DOHH2 (cell line): ENCODE measurements around the gene USE1.

Source experiments
- H3F3A ChIP-seq: fragments of 200-600 bp; sonication (generic), shearing (Covaris generic); 2 replicates; pipeline ENCODE4 v1.6.0; 2016; ENCODE audit warnings: antibody characterized with exemption, mild to moderate bottlenecking; ENCODE audit not compliant: control insufficient read depth, insufficient read depth
- H3K27ac ChIP-seq: fragments of 200-600 bp; sonication (generic); 2 replicates; pipeline ENCODE4 v1.5.1; 2014; ENCODE audit warnings: low read depth, mild to moderate bottlenecking, low read length, moderate library complexity
- H3K27me3 ChIP-seq: fragments of 200-600 bp; sonication (generic); 2 replicates; pipeline ENCODE4 v1.6.1; 2014; ENCODE audit warnings: mild to moderate bottlenecking, low read length, mixed read lengths; ENCODE audit not compliant: control insufficient read depth
- H3K36me3 ChIP-seq: fragments of 200-600 bp; sonication (generic); 2 replicates; pipeline ENCODE4 v1.6.1; 2014; ENCODE audit warnings: mild to moderate bottlenecking, low read length, moderate library complexity, mixed read lengths; ENCODE audit not compliant: control insufficient read depth
- H3K4me1 ChIP-seq: fragments of 200-600 bp; sonication (generic); 2 replicates; pipeline ENCODE4 v1.6.1; 2014; ENCODE audit warnings: mild to moderate bottlenecking, low read length, mixed read lengths; ENCODE audit not compliant: control insufficient read depth
- H3K4me2 ChIP-seq: fragments of 200-600 bp; sonication (generic); 2 replicates; pipeline ENCODE4 v1.6.0; 2014; ENCODE audit warnings: mild to moderate bottlenecking, low read length, moderate library complexity
- H3K4me3 ChIP-seq: fragments of 200-600 bp; sonication (generic); 2 replicates; pipeline ENCODE4 v1.5.1; 2014; ENCODE audit warnings: mild to moderate bottlenecking, low read length, mixed read lengths
- H3K79me2 ChIP-seq: fragments of 200-600 bp; sonication (generic); 2 replicates; pipeline ENCODE4 v1.6.1; 2014; ENCODE audit warnings: mild to moderate bottlenecking, low read length, mixed read lengths; ENCODE audit not compliant: control insufficient read depth
- H3K9me2 ChIP-seq: fragments of 200-600 bp; sonication (generic); replicated peaks from 2 replicates; pipeline ENCODE4 v1.6.1; 2014; ENCODE audit warnings: mild to moderate bottlenecking, low read length, mixed read lengths; ENCODE audit not compliant: control insufficient read depth
- H3K9me3 ChIP-seq: fragments of 200-600 bp; sonication (generic); 2 replicates; pipeline ENCODE4 v1.6.1; 2014; ENCODE audit warnings: antibody characterized with exemption, low read length, mixed read lengths; ENCODE audit not compliant: control insufficient read depth, insufficient read depth
- H4K20me1 ChIP-seq: fragments of 200-600 bp; sonication (generic); 2 replicates; pipeline ENCODE4 v1.6.0; 2014; ENCODE audit warnings: low read depth, mild to moderate bottlenecking, antibody characterized with exemption, low read length, moderate library complexity; ENCODE audit not compliant: control insufficient read depth, insufficient read depth
- CTCF ChIP-seq: fragments of 200-600 bp; sonication (generic); IDR thresholded peaks from one replicate; pipeline ENCODE4 v1.5.1; 2014; ENCODE audit warnings: antibody characterized with exemption, mild to moderate bottlenecking, low read depth, low read length; ENCODE audit not compliant: poor library complexity, severe bottlenecking
- EZH2phosphoT487 ChIP-seq: fragments of 200-600 bp; sonication (generic); IDR thresholded peaks from 2 replicates; pipeline ENCODE4 v1.6.1; 2017; ENCODE audit warnings: borderline replicate concordance, mild to moderate bottlenecking, antibody characterized with exemption, low read length, moderate library complexity, mixed read lengths

Gene USE1

DNA sequence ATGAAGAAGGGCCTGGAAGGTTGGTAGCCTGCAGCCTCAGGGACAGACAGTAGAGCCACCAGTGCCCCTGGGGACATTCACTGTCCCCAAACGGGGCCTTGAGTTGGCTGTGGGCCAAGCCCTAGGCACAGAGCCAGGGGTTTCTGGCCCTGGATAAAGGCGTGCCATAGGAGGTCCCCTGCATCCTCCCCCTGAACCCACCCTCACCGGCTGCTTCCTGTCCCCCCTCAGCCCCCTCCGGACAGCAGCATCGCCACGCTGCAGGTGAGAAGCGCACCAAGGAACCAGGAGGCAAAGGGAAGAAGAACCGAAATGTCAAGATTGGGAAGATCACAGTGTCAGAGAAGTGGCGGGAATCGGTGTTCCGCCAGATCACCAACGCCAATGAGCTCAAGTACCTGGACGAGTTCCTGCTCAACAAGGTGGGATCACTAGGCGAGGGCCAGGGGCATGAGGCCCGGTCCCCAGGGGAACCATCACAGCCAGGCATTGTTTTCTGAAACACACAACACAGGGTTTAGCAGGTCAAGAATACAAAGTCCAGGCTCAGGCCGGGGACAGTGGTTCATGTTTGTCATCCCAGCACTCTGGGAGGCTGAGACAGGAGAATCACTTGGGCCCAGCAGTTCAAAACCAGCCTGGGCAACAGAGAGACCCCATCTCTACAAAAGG, 14.6 kb upstream of the USE1 start:
- Histone ChIP-seq H3K4me1 (peaks cover 16% of the 10 kb centered on the region), H4K20me1 (no peaks in the 10 kb centered on the region), H3K4me2 (no peak overlapping the region), H3K27ac (no peak overlapping the region), H3K79me2 (no peaks in the 10 kb centered on the region), H3K9me2 (no peaks in the 10 kb centered on the region), H3K4me3 (no peak overlapping the region), H3F3A (no peaks in the 10 kb centered on the region), H3K9me3 (no peaks in the 10 kb centered on the region), H3K36me3 (peaks cover 74% of the 10 kb centered on the region), H3K27me3 (no peaks in the 10 kb centered on the region)
- TF ChIP-seq EZH2phosphoT487 (no peak), CTCF (no peak)

GRCh38 chr19:17202249-17202648, 12.9 kb upstream of the USE1 start:
- peaks cover 16% of the 10 kb centered on the region for H3K4me1 ChIP-seq

GRCh38 chr19:17202713-17203112, 12.4 kb upstream of the USE1 start:
- H3K27me3 ChIP-seq, result no peaks in the 10 kb centered on the region
- no peaks in the 10 kb centered on the region for H3K9me3 ChIP-seq
- H3K9me2 ChIP-seq, result no peaks in the 10 kb centered on the region
- H4K20me1 ChIP-seq, result no peaks in the 10 kb centered on the region
- no peak overlapping the region for H3K4me2 ChIP-seq
- peaks cover 18% of the 10 kb centered on the region for H3K4me1 ChIP-seq
- H3K79me2 ChIP-seq, result no peaks in the 10 kb centered on the region
- no peak overlapping the region for H3K27ac ChIP-seq
- H3K4me3 ChIP-seq, result no peak overlapping the region
- no peaks in the 10 kb centered on the region for H3F3A ChIP-seq
- TF ChIP-seq EZH2phosphoT487, result no peak
- TF ChIP-seq CTCF, result no peak
- peaks cover 75% of the 10 kb centered on the region for H3K36me3 ChIP-seq

More at GRCh38 chr19:17202249-17202648, 12.9 kb upstream of the USE1 start:
- Histone ChIP-seq H3K4me3 (no peak overlapping the region), H3K9me2 (no peaks in the 10 kb centered on the region), H3K27me3 (no peaks in the 10 kb centered on the region), H3K4me2 (no peak overlapping the region), H3K9me3 (no peaks in the 10 kb centered on the region), H3K36me3 (peaks cover 80% of the 10 kb centered on the region), H3K27ac (no peak overlapping the region), H3F3A (no peaks in the 10 kb centered on the region), H4K20me1 (no peaks in the 10 kb centered on the region), H3K79me2 (no peaks in the 10 kb centered on the region)
- TF ChIP-seq CTCF (no peak), EZH2phosphoT487 (no peak)
